Psoas muscle (tissue), 8 donors: ENCODE data around the gene EVC2. TPM values are rescaled to one million over a fixed set of nuclear protein-coding genes. Genes with fewer than 3 reads are reported as not detected.

Source experiments
- ATAC-seq, 4 donors: fragments of 200-7000 bp; cut with Tn5 transposase; one replicate each; pipeline ENCODE4 v1.9.1; 2020; ENCODE audit warnings: moderate library complexity in 3 of 4, mild to moderate bottlenecking in 2 of 4
- DNase-seq, 2 donors: peaks; one replicate each; pipeline ENCODE4 v3.0.0-alpha.2; 2020
- H3K27ac ChIP-seq: fragments of 200-600 bp; one replicate; pipeline ENCODE4 v1.8.0; 2022
- H3K27me3 ChIP-seq, 3 donors: fragments of 200-600 bp in 1 of 3; one replicate each; pipeline versions ENCODE4 v1.6.1 to v1.8.0; 2013 to 2022; ENCODE audit warnings: low read length in 2 of 3, mild to moderate bottlenecking in 2 of 3, moderate library complexity in 1 of 3; ENCODE audit not compliant: insufficient read depth in 3 of 3
- H3K36me3 ChIP-seq, 2 donors: fragments of 200-600 bp in 1 of 2; one replicate each; pipeline versions ENCODE4 v1.6.1 to v1.8.0; 2013 to 2022; ENCODE audit warnings: low read depth in 1 of 2, mild to moderate bottlenecking in 1 of 2, moderate library complexity in 1 of 2; ENCODE audit not compliant: insufficient read depth in 1 of 2
- H3K4me1 ChIP-seq: fragments of 200-600 bp; one replicate; pipeline ENCODE4 v1.8.0; 2022
- H3K4me3 ChIP-seq: fragments of 200-600 bp; one replicate; pipeline ENCODE4 v1.8.0; 2022; ENCODE audit warnings: mild to moderate bottlenecking
- H3K9me3 ChIP-seq: fragments of 200-600 bp; one replicate; pipeline ENCODE4 v1.8.0; 2022
- WGBS, 3 donors: extraction: QIAGEN DNeasy Blood & Tissue Kit; methylation state at CpG; one replicate each; pipeline versions ENCODE4 v1.1.6 to v1.1.7; 2013; 5-methylcytosine and 5-hydroxymethylcytosine counted together
- intact Hi-C, 2 donors: fragments of 100-400 bp; cut with DNase I; formaldehyde crosslinking; loops; one replicate each; pipeline versions ENCODE4 v1.11.0 to v1.14.2; 2022
- polyA plus RNA-seq, 3 donors: library from polyadenylated mRNA; stranded (reverse); fragments of 200-250 nt; gene quantifications; one replicate each; pipeline ENCODE4 v1.2.3, GENCODE V29; 2013
- total RNA-seq, 4 donors: library from RNA; stranded (reverse); fragmentation: NEBNext Ultra II Directional in 2 of 4; extraction: Animal tissue kit (Norgen Biotek cat#: 25700) in 2 of 4; gene quantifications; one replicate each; pipeline versions ENCODE4 v1.2.1 to v1.2.4, GENCODE V29; 2021 to 2023
- TF ChIP-seq, protein P1 (sequence below): fragments of 200-600 bp; IDR thresholded peaks from one replicate; pipeline ENCODE4 v1.8.0; 2022; ENCODE audit warnings: antibody characterized with exemption
- donor health status: healthy with polysubstance abuse.
- donor health status: DM: no; HTN: no; CAD: no; lungs with moderate emphysema.
- donor health status: Bipolar disorder and iron deficiency.
- donor health status: healthy.
- donor health status: DM: yes; HTN: yes; CAD: no.
- donor health status: DM: no; HTN: no; CAD: no.
- donor health status: DM: no; HTN: no; CAD: no.
- donor health status: DM: yes; HTN: yes; CAD: no.

Gene EVC2
- total and polyA plus RNA-seq, 7 donors = 0.24 to 1.0 (median 0.44) TPM

DNA sequence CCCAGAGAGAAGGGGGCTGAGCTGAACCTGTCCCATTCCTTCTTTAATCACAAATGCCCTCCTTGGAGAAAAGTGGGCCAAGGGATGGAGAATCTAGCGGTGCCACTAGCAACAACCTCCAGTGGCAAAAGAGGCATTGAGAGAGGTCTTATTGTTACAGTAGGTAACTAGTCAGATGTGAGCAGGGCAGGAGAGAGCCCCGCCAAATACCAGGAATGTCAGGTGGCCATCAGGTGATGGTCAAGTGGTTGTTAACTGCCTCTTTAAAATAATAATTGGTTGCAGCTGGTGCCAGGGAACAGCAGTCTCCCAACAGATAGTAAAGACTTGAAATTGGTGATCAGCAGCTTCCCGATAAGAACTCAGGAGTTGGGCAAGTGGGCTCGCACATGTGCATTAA lies 116.1 kb downstream of the EVC2 start:
- 85 to 94% (median 93%) methylated on average over 4 of the region's 4 CpGs for WGBS, 3 donors
- Histone ChIP-seq H3K27me3 (no peaks in the 10 kb centered on the region), H3K4me3 (no peak overlapping the region), H3K27ac (no peak overlapping the region), H3K36me3 (no peaks in the 10 kb centered on the region), H3K9me3 (peaks cover 3% of the 10 kb centered on the region), H3K4me1 (no peaks in the 10 kb centered on the region)
- intact Hi-C loops = no loop called here
- ATAC-seq = no peak
- TF ChIP-seq, protein P1, sequence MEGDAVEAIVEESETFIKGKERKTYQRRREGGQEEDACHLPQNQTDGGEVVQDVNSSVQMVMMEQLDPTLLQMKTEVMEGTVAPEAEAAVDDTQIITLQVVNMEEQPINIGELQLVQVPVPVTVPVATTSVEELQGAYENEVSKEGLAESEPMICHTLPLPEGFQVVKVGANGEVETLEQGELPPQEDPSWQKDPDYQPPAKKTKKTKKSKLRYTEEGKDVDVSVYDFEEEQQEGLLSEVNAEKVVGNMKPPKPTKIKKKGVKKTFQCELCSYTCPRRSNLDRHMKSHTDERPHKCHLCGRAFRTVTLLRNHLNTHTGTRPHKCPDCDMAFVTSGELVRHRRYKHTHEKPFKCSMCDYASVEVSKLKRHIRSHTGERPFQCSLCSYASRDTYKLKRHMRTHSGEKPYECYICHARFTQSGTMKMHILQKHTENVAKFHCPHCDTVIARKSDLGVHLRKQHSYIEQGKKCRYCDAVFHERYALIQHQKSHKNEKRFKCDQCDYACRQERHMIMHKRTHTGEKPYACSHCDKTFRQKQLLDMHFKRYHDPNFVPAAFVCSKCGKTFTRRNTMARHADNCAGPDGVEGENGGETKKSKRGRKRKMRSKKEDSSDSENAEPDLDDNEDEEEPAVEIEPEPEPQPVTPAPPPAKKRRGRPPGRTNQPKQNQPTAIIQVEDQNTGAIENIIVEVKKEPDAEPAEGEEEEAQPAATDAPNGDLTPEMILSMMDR = no peak
- no peak for DNase-seq

DNA sequence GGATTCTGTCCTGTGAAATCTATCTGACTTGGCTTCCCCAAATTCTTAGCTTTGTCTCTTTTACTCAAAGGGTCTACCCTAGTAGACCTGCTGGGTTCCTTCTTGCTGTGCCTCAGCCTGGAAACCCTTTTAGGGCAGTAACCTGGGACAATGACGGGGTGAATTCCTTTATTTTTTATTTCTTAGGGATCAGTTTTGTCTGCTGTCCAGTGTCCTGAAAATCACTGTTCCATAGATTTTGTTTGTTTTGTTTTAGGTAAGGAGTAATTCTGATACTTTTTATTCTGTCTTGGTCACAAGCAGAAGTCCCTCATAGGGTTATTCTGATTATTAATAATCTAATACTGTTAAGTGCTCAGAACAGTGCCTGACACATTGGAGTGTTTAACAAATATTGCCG lies 118.9 kb downstream of the EVC2 start:
- Histone ChIP-seq H3K27ac (no peak overlapping the region), H3K9me3 (peaks cover 3% of the 10 kb centered on the region), H3K4me1 (no peaks in the 10 kb centered on the region), H3K36me3 (no peaks in the 10 kb centered on the region), H3K4me3 (no peak overlapping the region), H3K27me3 (no peaks in the 10 kb centered on the region)
- ATAC-seq (no peak), DNase-seq (no peak)
- TF ChIP-seq, protein P1 = no peak
- WGBS, 3 donors = 98 to 100% (median 100%) methylated on average over 2 of the region's 2 CpGs
- intact Hi-C loops = no loop called here

DNA sequence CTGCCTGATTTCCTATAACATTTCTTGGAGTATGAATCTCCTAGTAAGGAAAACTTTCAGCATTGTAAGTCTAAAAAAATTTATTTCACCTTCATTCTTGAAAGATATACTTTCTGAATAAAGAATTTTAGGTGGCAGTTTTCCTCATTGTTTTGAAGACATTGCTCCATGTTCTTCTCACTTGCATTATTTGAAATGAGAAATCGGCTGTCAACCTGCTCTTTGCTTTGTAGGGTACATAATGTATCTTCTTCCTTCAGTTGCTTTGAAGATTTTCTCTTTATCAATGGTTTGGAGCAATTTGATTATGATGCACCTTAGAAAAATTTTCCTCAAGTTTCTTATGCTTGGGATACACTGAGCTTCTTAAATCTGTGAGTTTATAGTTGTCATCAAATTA lies 120.3 kb downstream of the EVC2 start:
- no peak for ATAC-seq
- Histone ChIP-seq H3K4me1 (no peaks in the 10 kb centered on the region), H3K27me3 (no peaks in the 10 kb centered on the region), H3K36me3 (no peaks in the 10 kb centered on the region), H3K27ac (no peak overlapping the region), H3K9me3 (no peaks in the 10 kb centered on the region), H3K4me3 (no peak overlapping the region)
- WGBS, 3 donors = 91 to 96% (median 94%) methylated on average over 1 of the region's 1 CpG
- DNase-seq = no peak
- intact Hi-C loops = no loop called here
- TF ChIP-seq, protein P1 = no peak

DNA sequence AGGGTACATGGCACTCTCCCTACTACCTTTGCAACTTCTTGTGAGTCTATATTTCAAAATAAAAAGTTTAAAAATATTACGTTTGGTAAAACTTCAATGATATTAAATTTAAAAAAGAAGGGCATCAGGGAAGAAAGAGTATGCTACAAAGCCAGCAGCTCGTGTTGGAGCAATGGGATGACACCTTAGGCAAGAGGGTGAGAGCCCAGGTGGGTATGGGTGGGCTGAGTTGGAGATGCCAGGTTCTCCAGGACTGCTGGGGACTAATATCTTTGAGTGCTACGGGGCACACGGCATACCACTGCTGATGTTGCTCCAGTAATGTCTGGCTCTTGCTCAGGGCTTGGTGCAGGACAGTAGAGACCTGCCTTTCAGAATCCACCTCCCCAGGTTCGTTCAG lies 132.4 kb downstream of the EVC2 start:
- intact Hi-C loops = no loop called here
- TF ChIP-seq, protein P1 = no peak
- Histone ChIP-seq H3K27me3 (no peaks in the 10 kb centered on the region), H3K9me3 (no peaks in the 10 kb centered on the region), H3K36me3 (no peaks in the 10 kb centered on the region), H3K27ac (no peak overlapping the region), H3K4me1 (no peaks in the 10 kb centered on the region), H3K4me3 (no peak overlapping the region)
- 64 to 92% (median 84%) methylated on average over 5 of the region's 5 CpGs for WGBS, 3 donors
- no peak for DNase-seq
- no peak for ATAC-seq

DNA sequence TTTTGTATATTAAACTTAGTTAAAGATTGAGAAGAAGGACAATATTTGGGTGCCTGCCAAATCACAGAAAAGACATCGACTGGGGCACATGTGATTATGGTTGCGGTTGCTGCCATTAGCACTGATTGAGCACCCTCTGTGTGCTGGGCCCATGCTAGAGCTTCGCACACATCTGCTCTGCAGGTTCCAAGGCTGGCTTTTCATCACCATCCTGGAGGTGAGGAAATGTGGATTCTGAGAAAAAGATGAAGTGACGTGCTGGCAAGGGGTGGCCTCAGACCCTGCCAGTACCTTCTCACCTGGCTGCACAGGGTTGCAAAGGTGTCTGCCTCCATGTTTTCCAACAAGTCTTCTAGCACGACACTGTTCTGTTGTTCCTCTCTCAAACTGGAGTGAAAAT lies 134.0 kb downstream of the EVC2 start:
- H3K27ac ChIP-seq = no peak overlapping the region
- no peaks in the 10 kb centered on the region for H3K27me3 ChIP-seq
- no peak overlapping the region for H3K4me3 ChIP-seq
- H3K4me1 ChIP-seq = no peaks in the 10 kb centered on the region
- 84 to 91% (median 90%) methylated on average over 5 of the region's 5 CpGs for WGBS, 3 donors
- ATAC-seq (no peak), DNase-seq (no peak)
- H3K9me3 ChIP-seq = no peaks in the 10 kb centered on the region
- H3K36me3 ChIP-seq = no peaks in the 10 kb centered on the region
- TF ChIP-seq, protein P1 = no peak
- intact Hi-C loops = no loop called here
